ENCODE results near the gene CDC20B. TPM values are rescaled to one million over a fixed set of nuclear protein-coding genes. Genes with fewer than 3 reads are reported as not detected.

The CDC20B gene
- total and polyA plus RNA-seq, 2 of the 8 experiments (the other 6 are each of a cell fraction or from before 2014, with no cell fraction given), result 0.06 TPM; not detected in 1

DNA sequence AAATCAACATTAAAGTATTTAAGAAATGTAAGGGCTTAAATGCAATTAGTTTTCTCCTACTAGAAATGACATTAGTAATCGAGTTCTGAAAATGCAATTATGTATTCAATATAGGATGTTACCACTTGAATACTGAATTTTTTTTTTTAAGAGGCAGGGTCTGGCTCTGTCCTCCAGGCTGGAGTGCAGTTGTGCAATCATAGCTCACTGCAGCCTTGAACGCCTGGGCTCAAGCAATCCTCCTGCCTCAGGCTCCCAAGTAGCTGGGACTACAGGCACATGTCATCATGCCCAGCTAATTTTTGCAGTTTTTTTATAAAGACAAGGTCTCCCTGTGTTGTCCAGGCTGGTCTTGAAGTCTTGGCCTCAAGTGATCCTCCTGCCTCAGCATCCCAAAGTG is 1.5 kb downstream of the CDC20B start:
- Histone ChIP-seq H4K91ac (replicated peaks; ENCODE audit: insufficient read length, low read length) (no peak overlapping the region), H3K79me1 (ENCODE audit: low read depth, low read length) (no peaks in the 10 kb centered on the region), H2BK20ac (ENCODE audit: low read length) (no peak overlapping the region), H2BK120ac (replicated peaks; ENCODE audit: low read depth, low read length) (no peak overlapping the region), H2BK5ac (ENCODE audit: low read depth, low read length) (no peak overlapping the region), H4K20me1 (replicated peaks in 1 of 2; ENCODE audit: control insufficient read depth in 1 of 2, insufficient read depth in 2 of 2, low read length in 2 of 2) (peaks cover 5 to 9% of the 10 kb centered on the region in 2 experiments), H3K23me2 (ENCODE audit: low read depth, low read length) (peaks cover 9% of the 10 kb centered on the region), H2BK12ac (ENCODE audit: low read depth, low read length) (no peak overlapping the region), H3K9ac (replicated peaks in 1 of 4; ENCODE audit: extremely low read depth in 1 of 4, low read depth in 3 of 4, low read length in 3 of 4) (no peak overlapping the region), H3K4me2 (ENCODE audit: insufficient read depth in 1 of 2, low read depth in 2 of 2, low read length in 2 of 2) (no peak overlapping the region), H2BK15ac (ENCODE audit: low read length) (no peak overlapping the region), H3K27ac (ENCODE audit: low read depth, low read length) (no peak overlapping the region), H3K18ac (ENCODE audit: extremely low read depth, low read length) (no peak overlapping the region), H3K56ac (replicated peaks; ENCODE audit: insufficient read length, low read depth, low read length) (no peak overlapping the region), H3K36me3 (ENCODE audit: control insufficient read depth in 2 of 4, insufficient read depth in 4 of 4, low read length in 3 of 4) (peaks cover 0 to under 1% (median 0%) of the 10 kb centered on the region in 4 experiments; a peak in 1 of 8 replicates), H3K14ac (ENCODE audit: insufficient read length) (no peak overlapping the region), H4K5ac (ENCODE audit: insufficient read length, low read depth, low read length) (no peak overlapping the region), H2AFZ (ENCODE audit: low read length) (no peak overlapping the region), H3K27me3 (replicated peaks in 1 of 4; ENCODE audit: control insufficient read depth in 3 of 4, extremely low read depth in 1 of 4, insufficient read depth in 3 of 4, low read length in 3 of 4) (peaks cover 20 to 40% (median 33%) of the 10 kb centered on the region in 4 experiments), H4K8ac (ENCODE audit: extremely low read depth, insufficient read depth, low read length) (no peak overlapping the region), H3K4me3 (ENCODE audit: extremely low read depth in 1 of 4, insufficient read depth in 2 of 4, low read depth in 3 of 4, low read length in 4 of 4) (no peak overlapping the region), H3K79me2 (ENCODE audit: control insufficient read depth in 1 of 2, insufficient read depth in 2 of 2, low read length in 2 of 2) (no peaks in the 10 kb centered on the region), H2AK5ac (ENCODE audit: low read depth, low read length) (no peak overlapping the region), H3K4ac (replicated peaks; ENCODE audit: insufficient read length, low read depth, low read length) (no peak overlapping the region), H3K9me3 (ENCODE audit: insufficient read depth in 2 of 2, low read depth in 1 of 2, low read length in 1 of 2) (no peaks in the 10 kb centered on the region), H3K4me1 (replicated peaks in 1 of 4; ENCODE audit: control insufficient read depth in 3 of 4, insufficient read depth in 4 of 4, low read length in 3 of 4) (peaks cover 0 to 8% (median 5%) of the 10 kb centered on the region in 4 experiments; a peak in 4 of 7 replicates), H3K23ac (ENCODE audit: insufficient read length) (no peak overlapping the region)
- DNase-seq (ENCODE audit: low read depth in 1 of 2, low spot score in 2 of 2), result no peak
- FAIRE-seq, result no peak
- WGBS, 2 experiments (ENCODE audit: extremely low coverage in 1 of 2, insufficient coverage in 1 of 2, insufficient read length in 1 of 2, insufficient replicate concordance in 2 of 2, low coverage in 1 of 2, low lambda C conversion rate in 2 of 2, missing lambda C conversion rate in 1 of 2), result 33% methylated on average over 2 of the region's 2 CpGs; no CpG with 5 or more reads in 1 of the 2 experiments
- ChIA-PET POLR2A (ENCODE audit: partially characterized antibody) (interaction anchor here (1.2 kb wide), 1 partner anchor 49 kb away, joined by 3 read pairs; no protein-coding TSS in a partner anchor), CTCF (ENCODE audit: partially characterized antibody) (interaction anchor here (0.6 to 9.0 kb wide), 9 partner anchors 10 to 637 kb away, joined by 3 to 143 read pairs (median 4); partner anchors contain the start of genes CCNO, GPX8 and MCIDAS)
- TF ChIP-seq BACH1 (IDR thresholded peaks at IDR 0.05; ENCODE audit: low read length) (no peak), SP4 (IDR thresholded peaks at IDR 0.05; ENCODE audit: low read length) (no peak), TBP (IDR thresholded peaks at IDR 0.05; ENCODE audit: low read depth, low read length) (no peak), TAF7 (optimal IDR thresholded peaks at IDR 0.05; ENCODE audit: borderline replicate concordance, low read depth, low read length) (no peak), KDM1A (IDR thresholded peaks at IDR 0.05; ENCODE audit: borderline replicate concordance, low read length) (no peak), BRCA1 (IDR thresholded peaks at IDR 0.05; ENCODE audit: low read depth, low read length) (no peak), CEBPB (IDR thresholded peaks at IDR 0.05; ENCODE audit: low read depth, low read length) (no peak), KDM4A (IDR thresholded peaks at IDR 0.05; ENCODE audit: low read depth, low read length, severe bottlenecking) (no peak), RNF2 (IDR thresholded peaks at IDR 0.05; ENCODE audit: borderline replicate concordance, low read depth, low read length, missing control alignments, poor library complexity, severe bottlenecking) (no peak), GTF2F1 (IDR thresholded peaks at IDR 0.05; ENCODE audit: borderline replicate concordance, low read depth, low read length) (no peak), SIX5 (IDR thresholded peaks at IDR 0.05; ENCODE audit: low read depth, low read length) (no peak), SP2 (IDR thresholded peaks at IDR 0.05; ENCODE audit: low read length) (no peak)
- TF ChIP-seq, protein P1, sequence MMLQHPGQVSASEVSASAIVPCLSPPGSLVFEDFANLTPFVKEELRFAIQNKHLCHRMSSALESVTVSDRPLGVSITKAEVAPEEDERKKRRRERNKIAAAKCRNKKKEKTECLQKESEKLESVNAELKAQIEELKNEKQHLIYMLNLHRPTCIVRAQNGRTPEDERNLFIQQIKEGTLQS (IDR thresholded peaks at IDR 0.05; ENCODE audit: insufficient read depth, low read depth, low read length), result no peak

All from H1 (cell line).